Activated effector memory CD4-positive, alpha-beta T cell treated with anti-CD3 and anti-CD28 coated beads, Interleukin-2, amount 50 U/mL, for 16 hours (primary cell): ENCODE data around the gene MYL3.
A peak's percentile ranks its signal among the peaks of the same experiment; 100 is the strongest.
"Not testable (repeated sequence)": the region's sequence is repeated elsewhere in the genome, so short reads cannot be mapped to it uniquely, and the experiment has no call there.

Experiments used
- DNase-seq: peaks from one replicate; pipeline ENCODE4 v3.0.0-alpha.2; 2020

Gene MYL3

GRCh38 chr3:46863261-46863782 lies at the start of gene MYL3:
Gene MYL3, minus strand, starts transcription at chr3:46863444. Its CDS starts 54 bp downstream, at chr3:46863390.
- peak; percentile 39 for DNase-seq

GRCh38 chr3:46912986-46913385 lies 49.7 kb upstream of the MYL3 start:
- no peak for DNase-seq

DNA sequence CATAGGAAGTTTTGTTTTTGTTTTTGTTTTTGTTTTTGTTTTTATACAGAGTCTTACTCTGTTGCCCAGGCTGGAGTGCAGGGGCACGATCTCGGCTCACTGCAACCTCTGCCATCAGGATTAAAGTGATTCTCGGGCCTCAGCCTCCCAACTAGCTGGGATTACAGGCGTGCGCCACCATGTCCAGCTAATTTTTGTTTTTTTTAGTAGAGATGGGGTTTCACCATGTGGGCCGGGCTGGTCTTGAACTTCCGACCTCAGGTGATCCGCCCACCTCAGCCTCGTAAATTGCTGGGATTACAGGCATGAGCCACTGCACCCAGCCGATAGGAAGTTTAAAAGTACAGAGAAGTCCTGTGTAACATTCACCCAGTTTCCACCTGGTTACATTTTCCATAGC lies 47.7 kb upstream of the MYL3 start:
- not testable (repeated sequence) for DNase-seq

DNA sequence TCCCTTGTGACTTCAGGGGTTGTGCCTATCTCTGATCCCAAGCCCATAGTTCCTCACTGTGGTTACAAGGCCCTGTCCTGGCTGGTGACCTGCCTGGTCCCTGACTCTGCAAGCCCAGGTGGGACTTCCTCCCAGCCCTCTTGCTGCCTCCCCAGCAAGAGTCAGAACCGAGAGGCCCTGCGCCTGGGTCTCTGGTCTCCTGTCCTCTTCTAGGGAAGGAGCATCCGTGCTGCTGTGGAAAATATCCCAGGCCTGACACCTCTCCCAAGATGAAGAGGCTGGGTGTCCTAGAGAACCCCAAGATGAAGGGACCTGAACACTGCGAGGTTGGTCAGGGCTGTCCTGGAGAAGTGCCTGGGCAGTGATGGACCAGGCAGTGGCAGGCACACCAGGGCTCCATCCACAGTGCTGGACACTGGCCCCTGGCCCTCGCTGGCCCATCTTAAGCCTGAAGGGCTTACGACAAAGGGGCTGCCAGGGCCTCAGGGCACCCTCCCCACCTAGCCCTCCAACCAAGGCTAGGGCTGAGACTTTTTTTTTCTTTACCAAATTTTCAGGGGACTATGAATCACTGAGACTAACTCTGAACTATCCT lies 47.0 kb upstream of the MYL3 start:
- no peak for DNase-seq

- DNase-seq = peak; percentile 91
These were observed 46.4 kb upstream of the MYL3 start for GRCh38 chr3:46909535-46910161.

GRCh38 chr3:46908986-46909534 lies 45.8 kb upstream of the MYL3 start:
- no peak for DNase-seq

- no peak for DNase-seq
These were observed 45.2 kb upstream of the MYL3 start for GRCh38 chr3:46908294-46908985.

DNA sequence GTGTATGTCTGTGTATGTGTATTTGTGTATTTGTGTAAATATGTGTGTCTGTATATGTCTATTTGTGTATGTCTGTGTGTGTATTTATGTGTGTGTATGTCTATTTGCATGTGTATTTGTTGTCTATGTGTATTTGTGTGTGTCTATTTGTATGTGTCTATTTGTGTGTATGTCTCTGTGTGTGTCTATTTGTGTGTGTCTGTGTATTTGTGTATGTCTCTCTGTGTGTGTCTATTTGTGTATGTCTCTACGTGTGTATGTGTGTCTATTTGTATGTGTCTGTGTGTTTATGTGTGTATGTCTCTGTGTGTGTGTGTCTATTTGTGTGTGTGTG lies 44.7 kb upstream of the MYL3 start:
- DNase-seq = no peak

DNA sequence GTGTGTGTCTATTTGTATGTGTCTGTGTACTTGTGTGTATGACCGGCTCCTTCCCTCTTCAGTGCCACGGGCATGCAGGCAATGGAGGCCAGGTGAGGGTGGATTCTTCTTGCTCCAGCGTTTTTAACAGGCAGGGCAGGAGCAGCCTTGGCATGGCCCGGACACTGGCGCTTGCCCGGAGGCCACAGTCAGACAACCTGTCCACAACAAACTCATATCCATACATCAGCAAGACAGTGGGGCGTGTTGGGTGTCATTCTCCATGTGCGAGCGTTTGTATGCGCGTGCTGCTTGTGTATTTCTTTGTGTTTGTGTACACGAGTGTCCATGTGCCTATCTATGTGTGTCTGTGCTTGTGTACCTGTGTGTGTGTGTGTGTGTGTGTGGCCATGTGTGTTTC lies 44.0 kb upstream of the MYL3 start:
- no peak for DNase-seq

DNA sequence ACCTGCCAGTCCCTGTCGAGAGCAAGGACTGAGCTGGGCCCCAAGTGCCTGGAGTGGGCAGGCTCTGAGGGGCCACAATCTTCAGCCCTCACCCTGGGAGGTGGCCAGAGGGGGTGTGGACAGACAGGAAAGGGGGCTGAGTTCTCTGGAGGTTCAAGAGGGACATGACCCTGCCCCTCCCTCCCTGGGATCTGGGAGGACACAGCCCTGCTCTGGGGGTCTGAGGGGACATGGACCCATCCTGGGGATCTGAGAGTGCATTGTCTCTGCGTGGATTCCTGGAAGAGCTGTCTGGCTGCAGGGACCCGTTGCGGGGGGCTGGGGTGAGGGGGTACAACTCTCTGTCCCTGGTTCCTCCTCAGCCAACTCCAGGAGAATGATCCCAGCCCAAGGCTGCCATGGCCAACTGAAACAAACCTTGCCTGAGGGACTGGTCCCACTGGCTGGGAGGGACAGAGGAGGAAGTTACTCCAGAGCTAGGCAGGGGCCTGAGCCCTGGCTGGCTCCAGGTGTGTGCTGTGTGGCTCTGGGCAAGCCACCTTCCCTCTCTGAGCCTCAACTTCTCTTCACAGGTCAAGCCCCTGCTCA lies 43.3 kb upstream of the MYL3 start:
- DNase-seq = no peak

- DNase-seq = no peak
These were observed 42.6 kb upstream of the MYL3 start for GRCh38 chr3:46905661-46906451.

DNA sequence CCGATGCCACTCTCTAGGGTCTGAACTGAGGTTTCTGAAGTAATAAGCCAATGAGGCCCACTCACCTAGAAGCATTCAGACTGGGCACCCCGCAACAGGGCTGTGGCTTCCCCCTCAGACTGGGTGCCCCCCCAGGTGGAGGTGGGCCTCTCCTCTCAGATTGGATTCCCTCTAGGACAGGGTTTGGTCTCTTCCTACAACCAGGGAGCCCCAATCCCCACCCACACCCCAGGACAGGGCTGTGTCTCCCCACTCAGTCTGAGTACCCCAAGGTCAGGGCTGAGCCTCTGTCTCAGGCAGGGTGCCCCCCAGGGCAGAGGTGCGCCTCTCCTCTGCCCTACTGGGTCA lies 41.9 kb upstream of the MYL3 start:
- DNase-seq = no peak

- DNase-seq = no peak
These were observed 41.3 kb upstream of the MYL3 start for GRCh38 chr3:46904303-46905212.

DNA sequence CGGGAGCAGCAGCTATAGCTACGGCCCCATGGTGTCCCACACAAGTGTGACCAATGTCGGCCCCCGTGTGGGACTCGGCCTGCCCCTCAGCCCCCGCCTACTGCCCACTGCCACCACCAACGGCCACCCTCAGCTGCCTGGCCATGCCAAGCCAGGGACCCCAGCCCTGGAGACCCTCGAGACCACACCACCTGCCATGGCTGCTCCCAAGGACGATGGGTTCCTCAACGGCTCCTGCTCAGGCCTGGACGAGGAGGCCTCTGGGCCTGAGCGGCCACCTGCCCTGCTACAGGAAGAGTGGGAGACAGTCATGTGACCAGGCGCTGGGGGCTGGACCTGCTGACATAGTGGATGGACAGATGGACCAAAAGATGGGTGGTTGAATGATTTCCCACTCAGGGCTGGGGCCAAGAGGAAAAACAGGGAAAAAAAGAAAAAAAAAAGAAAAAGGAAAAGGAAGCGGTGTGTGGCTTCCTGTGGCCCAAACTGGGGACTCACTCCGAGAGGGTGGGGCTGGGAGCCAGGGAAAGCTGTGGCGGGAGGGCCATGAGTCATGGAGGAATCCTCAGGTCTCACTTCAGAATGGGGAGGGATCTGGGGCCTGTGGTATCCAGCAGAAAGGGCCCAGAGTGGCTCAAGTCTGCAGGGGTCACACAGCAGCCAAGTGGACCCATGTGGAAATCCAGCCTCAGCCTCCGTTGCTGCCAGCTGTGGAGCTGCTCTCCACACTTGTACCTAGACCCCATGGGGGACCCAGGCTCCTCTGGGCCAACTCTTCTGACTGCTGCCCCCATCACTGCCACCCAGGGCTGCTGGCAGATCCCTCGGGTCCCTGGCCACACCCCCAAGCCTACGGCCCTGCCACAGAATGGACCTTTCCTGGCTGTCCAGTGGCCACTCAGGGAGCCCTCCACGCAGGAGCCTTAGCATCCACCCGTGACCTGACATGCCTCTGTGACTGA lies 40.4 kb upstream of the MYL3 start:
- no peak for DNase-seq

DNA sequence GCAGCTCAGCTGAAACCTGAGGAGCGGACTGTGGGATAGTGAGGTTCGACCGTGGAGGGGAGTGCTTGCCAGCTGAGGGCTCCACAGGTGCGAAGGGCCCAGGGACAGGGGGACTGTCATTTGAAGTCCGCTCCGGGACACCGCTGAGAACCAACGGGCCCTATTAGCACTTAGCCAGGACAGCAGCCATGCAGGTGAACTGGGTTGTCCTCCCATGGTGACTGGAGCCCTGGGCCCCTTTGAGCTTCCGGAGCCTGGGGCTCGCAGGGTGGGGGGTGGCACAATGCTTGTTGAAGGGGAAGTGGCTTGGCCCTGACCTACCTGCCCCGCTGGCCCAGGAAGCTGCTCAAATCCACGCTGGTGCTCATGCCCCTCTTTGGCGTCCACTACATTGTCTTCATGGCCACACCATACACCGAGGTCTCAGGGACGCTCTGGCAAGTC lies 39.0 kb upstream of the MYL3 start:
- no peak for DNase-seq

DNA sequence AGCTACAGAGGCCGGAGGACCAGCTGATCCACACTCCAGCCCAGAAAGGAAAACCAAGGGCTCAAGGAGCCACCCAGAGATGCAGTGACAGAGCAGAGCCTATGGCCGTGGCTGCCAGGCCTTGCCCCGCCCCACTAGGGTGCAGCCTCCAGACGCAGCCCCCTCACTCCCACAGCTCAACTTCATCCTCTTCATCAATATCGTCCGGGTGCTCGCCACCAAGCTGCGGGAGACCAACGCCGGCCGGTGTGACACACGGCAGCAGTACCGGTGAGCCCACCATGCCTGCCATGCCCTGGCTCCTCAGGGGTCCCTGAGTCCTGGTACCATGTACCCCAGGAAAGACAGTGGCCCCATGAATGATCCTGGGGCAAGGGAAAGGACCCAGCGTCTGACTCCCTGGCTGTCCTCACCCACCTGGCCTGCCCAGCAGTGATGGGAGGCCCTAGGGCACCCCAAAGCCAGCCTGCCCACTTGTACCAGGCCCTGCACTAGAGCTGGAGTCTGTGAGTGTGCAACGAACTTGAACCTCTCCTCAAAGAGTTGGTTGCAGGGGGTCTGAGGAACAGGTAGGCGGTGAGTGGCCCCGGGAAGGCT lies 38.4 kb upstream of the MYL3 start:
- no peak for DNase-seq

DNA sequence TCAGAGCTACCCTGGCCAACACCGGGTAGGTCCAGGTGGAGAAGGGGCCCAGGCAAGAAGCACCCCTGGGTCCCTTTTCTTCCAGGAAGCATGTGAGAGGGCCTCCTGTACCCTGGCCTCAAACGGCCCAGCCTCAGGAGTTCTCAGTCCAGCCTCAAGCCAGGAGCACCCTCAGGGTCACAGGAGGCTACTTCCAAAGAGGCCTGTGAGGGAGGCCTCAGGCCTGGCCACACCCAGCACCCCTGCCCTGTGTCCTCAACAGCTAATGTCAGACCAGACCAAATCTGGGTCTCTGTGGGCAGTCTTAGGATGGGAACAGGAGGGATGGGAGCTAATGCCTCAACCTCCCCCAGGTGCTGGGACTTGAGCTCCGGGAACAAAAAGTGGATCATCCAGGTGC lies 37.8 kb upstream of the MYL3 start:
- DNase-seq = no peak

- no peak for DNase-seq
These were observed 37.1 kb upstream of the MYL3 start for GRCh38 chr3:46900356-46900755.

DNA sequence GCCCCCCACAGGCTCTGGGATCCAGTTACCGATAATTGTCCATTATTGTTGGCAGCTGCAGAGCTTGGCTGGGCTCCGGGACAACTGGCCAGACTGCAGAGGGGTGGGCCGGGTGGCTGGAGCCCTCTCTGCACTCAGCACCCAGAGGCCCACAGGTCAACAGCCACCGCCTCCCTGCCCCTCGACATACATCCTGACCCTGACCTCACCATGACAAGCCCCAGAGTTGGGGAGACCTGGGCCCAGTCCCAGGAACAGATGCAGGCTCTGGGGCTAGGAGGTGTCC lies 36.7 kb upstream of the MYL3 start:
- DNase-seq = no peak
